Measurements from ENCODE around the gene ABCC8.

- TF ChIP-seq EZH2 (IDR thresholded peaks at IDR 0.05; ENCODE audit: borderline replicate concordance, low read depth, low read length, poor library complexity, severe bottlenecking), result no peak
- TF ChIP-seq, protein P1, sequence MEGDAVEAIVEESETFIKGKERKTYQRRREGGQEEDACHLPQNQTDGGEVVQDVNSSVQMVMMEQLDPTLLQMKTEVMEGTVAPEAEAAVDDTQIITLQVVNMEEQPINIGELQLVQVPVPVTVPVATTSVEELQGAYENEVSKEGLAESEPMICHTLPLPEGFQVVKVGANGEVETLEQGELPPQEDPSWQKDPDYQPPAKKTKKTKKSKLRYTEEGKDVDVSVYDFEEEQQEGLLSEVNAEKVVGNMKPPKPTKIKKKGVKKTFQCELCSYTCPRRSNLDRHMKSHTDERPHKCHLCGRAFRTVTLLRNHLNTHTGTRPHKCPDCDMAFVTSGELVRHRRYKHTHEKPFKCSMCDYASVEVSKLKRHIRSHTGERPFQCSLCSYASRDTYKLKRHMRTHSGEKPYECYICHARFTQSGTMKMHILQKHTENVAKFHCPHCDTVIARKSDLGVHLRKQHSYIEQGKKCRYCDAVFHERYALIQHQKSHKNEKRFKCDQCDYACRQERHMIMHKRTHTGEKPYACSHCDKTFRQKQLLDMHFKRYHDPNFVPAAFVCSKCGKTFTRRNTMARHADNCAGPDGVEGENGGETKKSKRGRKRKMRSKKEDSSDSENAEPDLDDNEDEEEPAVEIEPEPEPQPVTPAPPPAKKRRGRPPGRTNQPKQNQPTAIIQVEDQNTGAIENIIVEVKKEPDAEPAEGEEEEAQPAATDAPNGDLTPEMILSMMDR (conservative IDR thresholded peaks at IDR 0.05; ENCODE audit: low read depth, low read length), result no peak
These were observed 106.9 kb downstream of the ABCC8 start for GRCh38 chr11:17369684-17370243.
